C4-2B (cell line): ENCODE measurements around the gene CDKN3.

Source experiments
- ZFX ChIP-seq: fragments of 450-650 bp; IDR thresholded peaks from 2 replicates; pipeline ENCODE4 v1.6.1; 2017
- TF ChIP-seq, protein P1 (sequence below): fragments of 450-650 bp; conservative IDR thresholded peaks from 2 replicates; pipeline ENCODE4 v1.5.1; 2017; ENCODE audit warnings: mild to moderate bottlenecking

DNA sequence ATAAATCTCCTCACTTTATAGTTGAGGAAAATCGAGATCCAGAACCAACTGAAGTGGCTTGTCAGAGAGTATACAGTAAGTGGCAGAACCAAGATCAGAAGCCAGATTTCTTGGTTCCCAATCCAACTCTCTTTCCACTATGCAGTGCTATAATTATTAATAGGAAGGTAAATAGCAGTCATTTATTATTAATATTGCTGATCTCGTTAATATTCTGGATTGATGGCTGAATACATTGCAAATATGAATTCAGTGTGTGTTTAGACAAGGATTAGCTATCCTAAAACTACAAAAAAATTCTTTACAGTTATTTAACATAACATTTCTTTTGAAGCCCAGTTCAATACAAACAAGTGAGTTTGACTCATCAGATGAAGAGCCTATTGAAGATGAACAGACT lies 2.8 kb downstream of the CDKN3 start:
- TF ChIP-seq, protein P1, sequence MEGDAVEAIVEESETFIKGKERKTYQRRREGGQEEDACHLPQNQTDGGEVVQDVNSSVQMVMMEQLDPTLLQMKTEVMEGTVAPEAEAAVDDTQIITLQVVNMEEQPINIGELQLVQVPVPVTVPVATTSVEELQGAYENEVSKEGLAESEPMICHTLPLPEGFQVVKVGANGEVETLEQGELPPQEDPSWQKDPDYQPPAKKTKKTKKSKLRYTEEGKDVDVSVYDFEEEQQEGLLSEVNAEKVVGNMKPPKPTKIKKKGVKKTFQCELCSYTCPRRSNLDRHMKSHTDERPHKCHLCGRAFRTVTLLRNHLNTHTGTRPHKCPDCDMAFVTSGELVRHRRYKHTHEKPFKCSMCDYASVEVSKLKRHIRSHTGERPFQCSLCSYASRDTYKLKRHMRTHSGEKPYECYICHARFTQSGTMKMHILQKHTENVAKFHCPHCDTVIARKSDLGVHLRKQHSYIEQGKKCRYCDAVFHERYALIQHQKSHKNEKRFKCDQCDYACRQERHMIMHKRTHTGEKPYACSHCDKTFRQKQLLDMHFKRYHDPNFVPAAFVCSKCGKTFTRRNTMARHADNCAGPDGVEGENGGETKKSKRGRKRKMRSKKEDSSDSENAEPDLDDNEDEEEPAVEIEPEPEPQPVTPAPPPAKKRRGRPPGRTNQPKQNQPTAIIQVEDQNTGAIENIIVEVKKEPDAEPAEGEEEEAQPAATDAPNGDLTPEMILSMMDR, result no peak
- no peak for TF ChIP-seq ZFX
